Activated naive CD4-positive, alpha-beta T cell treated with anti-CD3 and anti-CD28 coated beads, Interleukin-2, amount 50 U/mL, for 72 hours (primary cell): ENCODE measurements around the gene UBE3C. TPM values are rescaled to one million over a fixed set of nuclear protein-coding genes. Genes with fewer than 3 reads are reported as not detected.
A peak's percentile ranks its signal among the peaks of the same experiment; 100 is the strongest.
"Not testable (repeated sequence)": the region's sequence is repeated elsewhere in the genome, so short reads cannot be mapped to it uniquely, and the experiment has no call there.

Source experiments
- ATAC-seq, 2 donors: fragments of 150-1000 bp; cut with Tn5 transposase; 2 replicates each; pipeline ENCODE4 v1.10.0; 2021; ENCODE audit warnings: mild to moderate bottlenecking in 2 of 2, moderate library complexity in 2 of 2
- DNase-seq, 2 donors: peaks; one replicate each; pipeline ENCODE4 v3.0.0; 2021 to 2022; ENCODE audit warnings: low spot score in 2 of 2
- H3K27ac Mint-ChIP-seq, 2 donors: one replicate each; pipeline ENCODE4 v1.8.0; 2022; ENCODE audit warnings: mild to moderate bottlenecking in 2 of 2, mixed read lengths in 2 of 2
- H3K36me3 Mint-ChIP-seq, 2 donors: one replicate each; pipeline ENCODE4 v1.8.0; 2022; ENCODE audit warnings: mixed read lengths in 2 of 2
- H3K9me3 Mint-ChIP-seq, 2 donors: one replicate each; pipeline ENCODE4 v1.8.0; 2022; ENCODE audit warnings: mixed read lengths in 2 of 2
- total RNA-seq, 2 donors: library from RNA; stranded (reverse); gene quantifications; one replicate each; pipeline ENCODE4 v1.2.3, GENCODE V29; 2022

The UBE3C gene
- total RNA-seq, 2 donors from 2014 or later, result 57.7 to 60.0 TPM

DNA sequence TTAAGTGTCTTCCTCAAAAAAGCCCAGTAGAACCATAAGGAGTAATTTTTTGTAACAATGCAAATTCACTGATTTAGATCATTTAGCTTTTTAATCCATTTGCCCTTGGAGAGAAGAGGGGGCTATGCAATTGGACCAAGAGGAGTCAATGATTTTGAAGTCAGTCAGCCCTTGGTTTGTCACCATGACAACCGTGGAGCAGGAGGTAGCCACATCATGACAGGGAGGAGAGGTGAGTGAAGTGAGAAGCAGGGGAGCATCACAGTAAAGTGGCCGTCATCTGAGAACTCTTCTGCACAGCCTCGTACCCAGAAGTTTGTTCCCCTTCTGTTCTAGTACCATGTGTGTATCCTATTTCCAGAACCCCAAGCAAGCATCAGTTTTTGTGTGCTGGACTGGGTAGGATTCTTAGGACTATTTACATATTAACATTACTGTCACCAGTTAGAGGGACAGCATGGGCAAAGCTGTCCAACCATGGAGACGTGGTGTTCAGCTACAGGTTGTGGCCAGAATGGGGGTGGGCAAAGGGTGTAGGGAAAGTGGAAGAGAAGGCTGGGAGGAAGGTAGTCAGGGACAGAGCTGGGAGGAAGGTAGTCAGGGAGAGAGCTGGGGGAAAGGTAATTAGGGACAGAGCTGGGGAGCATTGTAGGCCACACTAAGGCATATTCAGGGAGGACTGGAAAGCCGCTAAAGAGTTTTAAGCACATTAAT, 13.1 kb downstream of the UBE3C start:
- no peak for DNase-seq
- ATAC-seq, result no peak
- Mint-ChIP-seq H3K9me3 (no peaks in the 10 kb centered on the region), H3K27ac (peak overlapping the region in 1 of 2 donors; percentile 44), H3K36me3 (no peaks in the 10 kb centered on the region)

DNA sequence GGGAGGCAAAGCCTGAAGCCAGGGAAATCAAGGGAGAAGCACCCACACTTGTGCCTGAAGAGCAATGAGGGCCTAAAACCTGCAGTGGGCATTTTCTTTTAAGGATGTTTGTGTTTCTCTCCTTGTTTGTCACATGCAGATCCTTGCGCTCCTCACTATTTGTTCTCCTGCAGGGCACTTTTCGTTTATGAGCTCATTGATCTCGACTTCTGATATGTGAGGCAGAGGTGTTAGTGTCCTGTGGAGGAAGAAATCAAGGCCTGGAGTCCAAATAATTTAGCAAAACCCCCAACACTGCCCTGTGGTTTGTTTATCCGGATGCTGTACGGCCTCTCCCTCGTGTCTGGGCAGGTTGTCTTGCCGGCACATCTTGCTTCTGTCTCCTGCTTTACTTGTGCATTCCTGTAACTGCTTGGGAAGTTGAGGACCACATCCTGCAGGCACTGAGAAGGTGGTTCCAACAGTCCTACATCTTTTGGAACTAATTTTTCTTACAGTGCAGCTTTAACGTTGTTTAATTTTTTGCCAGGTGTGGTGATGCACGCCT, 13.7 kb downstream of the UBE3C start:
- ATAC-seq, result no peak
- H3K27ac Mint-ChIP-seq, result no peak overlapping the region
- H3K9me3 Mint-ChIP-seq, result no peaks in the 10 kb centered on the region

GRCh38 chr7:157153260-157153659, 14.5 kb downstream of the UBE3C start:
- no peaks in the 10 kb centered on the region for H3K36me3 Mint-ChIP-seq
- DNase-seq (no peak), ATAC-seq (no peak)
- no peak overlapping the region for H3K27ac Mint-ChIP-seq
- no peaks in the 10 kb centered on the region for H3K9me3 Mint-ChIP-seq

More for the DNA sequence above, 13.7 kb downstream of the UBE3C start:
- no peak for DNase-seq
- no peaks in the 10 kb centered on the region for H3K36me3 Mint-ChIP-seq

- no peak for ATAC-seq
- no peak for DNase-seq
- H3K36me3 Mint-ChIP-seq, result peaks cover 0 to 5% of the 10 kb centered on the region in 2 donors
- no peaks in the 10 kb centered on the region for H3K9me3 Mint-ChIP-seq
- H3K27ac Mint-ChIP-seq, result peak overlapping the region in 1 of 2 donors; percentile 36
Measured at GRCh38 chr7:157155959-157156358, 17.2 kb downstream of the UBE3C start.

GRCh38 chr7:157158400-157158799, 19.7 kb downstream of the UBE3C start:
- H3K36me3 Mint-ChIP-seq, result peaks cover under 1 to 6% of the 10 kb centered on the region in 2 donors
- no peak for DNase-seq
- no peak overlapping the region for H3K27ac Mint-ChIP-seq
- H3K9me3 Mint-ChIP-seq, result no peaks in the 10 kb centered on the region
- no peak for ATAC-seq

DNA sequence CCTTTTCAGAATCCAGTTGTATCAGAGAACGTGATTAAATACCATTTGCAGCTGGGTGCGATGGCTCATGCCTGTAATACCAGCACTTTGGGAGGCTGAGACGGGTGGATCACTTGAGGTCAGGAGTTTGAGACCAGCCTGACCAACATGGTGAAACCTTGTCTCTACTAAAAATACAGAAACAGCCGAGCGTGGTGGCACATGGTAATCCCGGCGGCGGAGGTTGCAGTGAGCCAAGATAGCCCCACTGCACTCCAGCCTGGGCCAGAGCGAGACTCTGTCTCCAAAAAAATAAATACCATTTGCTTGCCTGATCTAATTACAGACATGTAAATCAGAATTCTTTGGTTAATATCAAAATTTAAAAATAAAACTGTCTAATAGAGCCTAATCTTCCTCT, 20.8 kb downstream of the UBE3C start:
- not testable (repeated sequence) for DNase-seq, H3K9me3 Mint-ChIP-seq, H3K27ac Mint-ChIP-seq, ATAC-seq
- peaks cover 11 to 12% of the 10 kb centered on the region in 2 donors for H3K36me3 Mint-ChIP-seq

DNA sequence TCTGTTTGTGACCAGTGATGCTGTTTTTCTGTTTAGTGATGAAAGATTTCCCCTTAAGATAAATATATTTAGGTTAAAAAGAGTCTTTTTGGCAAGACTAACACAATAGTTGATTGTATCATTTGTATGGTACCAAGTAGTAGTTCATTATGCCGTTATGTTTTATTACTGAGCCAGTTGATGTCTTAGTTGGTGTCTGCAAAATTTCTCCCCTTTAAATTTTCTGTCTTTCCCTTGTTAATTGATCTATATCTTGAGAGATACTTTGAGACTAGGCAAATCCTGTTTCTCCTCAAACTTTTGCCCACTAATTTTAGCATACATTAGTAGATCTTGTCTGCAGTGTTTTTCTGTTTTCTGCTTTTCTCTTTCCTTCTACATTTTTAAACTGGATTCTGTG, 21.7 kb downstream of the UBE3C start:
- DNase-seq, result no peak
- no peak overlapping the region for H3K27ac Mint-ChIP-seq
- H3K36me3 Mint-ChIP-seq, result peaks cover 20 to 21% of the 10 kb centered on the region in 2 donors
- no peaks in the 10 kb centered on the region for H3K9me3 Mint-ChIP-seq
- no peak for ATAC-seq

DNA sequence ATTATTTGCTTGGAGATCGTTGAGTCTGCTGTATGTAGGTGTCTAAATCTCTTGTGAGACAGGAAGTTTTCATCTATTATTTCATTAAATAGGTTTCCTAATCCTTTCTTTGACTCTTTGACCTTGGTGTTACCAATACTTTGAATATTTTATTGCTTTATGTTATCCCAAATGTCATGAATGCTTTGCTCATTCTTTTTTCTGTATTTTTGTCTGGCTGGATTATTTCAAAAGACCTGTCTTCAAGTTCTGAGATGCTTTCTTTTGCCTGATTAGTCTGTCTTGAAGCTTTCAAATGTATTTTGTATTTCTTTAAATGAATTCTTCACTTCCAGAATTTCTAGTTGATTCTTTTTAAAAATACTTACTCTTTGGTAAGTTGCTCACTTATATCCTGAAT, 27.3 kb downstream of the UBE3C start:
- DNase-seq, result no peak
- Mint-ChIP-seq H3K9me3 (no peaks in the 10 kb centered on the region), H3K36me3 (peaks cover 32% of the 10 kb centered on the region in 2 donors), H3K27ac (peak overlapping the region in 1 of 2 donors; percentile 25)
- no peak for ATAC-seq

DNA sequence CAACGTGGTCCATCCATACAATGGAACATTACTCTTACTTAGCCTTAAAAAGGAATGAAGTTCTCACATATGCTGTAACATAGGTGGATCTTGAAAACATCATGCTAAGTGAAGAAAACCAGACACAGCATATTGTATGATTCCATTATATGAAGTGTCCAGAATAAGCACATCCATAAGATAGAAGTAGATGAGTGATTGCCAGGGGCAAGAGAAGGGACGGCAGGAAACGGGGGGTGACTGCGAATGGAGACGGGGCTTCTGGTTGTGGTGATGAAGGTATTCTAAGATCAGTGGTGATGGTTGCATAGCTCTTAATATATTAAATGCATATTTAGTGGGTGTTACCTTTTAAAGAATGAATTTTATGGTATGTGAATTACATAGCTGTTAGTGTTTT, 29.8 kb downstream of the UBE3C start:
- H3K27ac Mint-ChIP-seq, result peak overlapping the region; percentile 24 to 31
- ATAC-seq (no peak), DNase-seq (no peak)
- H3K36me3 Mint-ChIP-seq, result peaks cover 30 to 32% of the 10 kb centered on the region in 2 donors
- no peaks in the 10 kb centered on the region for H3K9me3 Mint-ChIP-seq

- DNase-seq, result no peak
- peaks cover 6% of the 10 kb centered on the region in 2 donors for H3K36me3 Mint-ChIP-seq
- H3K9me3 Mint-ChIP-seq, result no peaks in the 10 kb centered on the region
- ATAC-seq, result no peak
- peak overlapping the region in 1 of 2 donors; percentile 4 for H3K27ac Mint-ChIP-seq
Measured at GRCh38 chr7:157176771-157177170, 38.0 kb downstream of the UBE3C start.

DNA sequence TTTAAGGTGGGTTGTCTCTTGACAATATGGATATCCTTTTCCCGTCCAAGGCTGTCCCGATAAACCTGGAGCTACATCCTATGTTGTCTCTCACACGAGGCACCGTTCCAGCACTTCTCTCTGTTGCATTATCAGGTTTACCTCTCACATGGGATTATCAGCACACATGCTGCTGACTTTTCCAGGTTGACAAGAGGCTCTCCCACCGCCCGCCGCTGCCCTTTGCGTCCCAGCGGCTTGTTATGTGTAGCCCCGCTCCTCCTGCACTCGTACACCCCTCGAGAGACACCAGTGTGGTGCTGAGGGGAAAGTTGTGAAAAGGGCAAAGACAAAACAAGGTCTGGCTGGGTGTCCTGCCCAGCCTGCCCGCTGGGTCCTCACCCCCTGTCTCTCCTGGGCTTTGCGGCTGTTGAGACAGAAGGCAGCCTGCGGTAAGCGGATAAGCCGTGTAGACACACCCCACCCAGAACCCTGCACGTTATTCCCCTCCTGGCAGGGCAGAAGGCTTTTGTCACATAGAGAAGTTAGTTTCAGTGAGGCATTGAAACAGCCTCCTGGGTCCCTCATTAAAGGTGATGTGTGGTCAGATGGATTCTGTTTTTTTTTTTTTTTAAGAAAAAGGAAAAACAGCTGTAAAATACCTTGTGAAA, 38.7 kb downstream of the UBE3C start:
- no peak for DNase-seq
- Mint-ChIP-seq H3K36me3 (peaks cover 11 to 12% of the 10 kb centered on the region in 2 donors), H3K27ac (peak overlapping the region in 1 of 2 donors; percentile 91), H3K9me3 (no peaks in the 10 kb centered on the region)
- ATAC-seq, result no peak

- H3K36me3 Mint-ChIP-seq, result peaks cover 11 to 12% of the 10 kb centered on the region in 2 donors
- DNase-seq, result no peak
- H3K9me3 Mint-ChIP-seq, result no peaks in the 10 kb centered on the region
- peak overlapping the region in 1 of 2 donors; percentile 91 for H3K27ac Mint-ChIP-seq
- ATAC-seq, result no peak
Measured at GRCh38 chr7:157177983-157178381, 39.3 kb downstream of the UBE3C start.

DNA sequence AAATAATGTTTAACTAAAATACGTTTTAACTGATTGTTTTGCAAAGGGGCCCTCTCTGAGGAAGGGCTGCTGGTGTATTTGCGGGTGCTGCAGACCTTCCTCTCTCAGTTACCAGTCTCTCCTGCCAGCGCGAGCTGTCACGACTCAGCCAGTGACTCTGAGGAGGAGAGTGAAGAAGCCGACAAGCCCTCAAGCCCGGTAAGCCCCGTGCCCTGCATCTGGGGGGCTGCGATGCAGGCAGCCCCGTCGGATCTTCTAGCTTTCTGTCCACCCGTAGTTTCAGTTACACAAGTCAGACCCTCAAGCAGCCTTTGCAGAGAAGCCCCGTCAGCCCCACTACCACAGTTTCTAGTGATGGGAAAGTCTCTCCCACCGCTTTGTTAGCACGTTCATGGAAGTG, 45.1 kb downstream of the UBE3C start:
- no peaks in the 10 kb centered on the region for H3K9me3 Mint-ChIP-seq
- ATAC-seq (no peak), DNase-seq (no peak)
- H3K27ac Mint-ChIP-seq, result no peak overlapping the region
- peaks cover 6 to 13% of the 10 kb centered on the region in 2 donors for H3K36me3 Mint-ChIP-seq

DNA sequence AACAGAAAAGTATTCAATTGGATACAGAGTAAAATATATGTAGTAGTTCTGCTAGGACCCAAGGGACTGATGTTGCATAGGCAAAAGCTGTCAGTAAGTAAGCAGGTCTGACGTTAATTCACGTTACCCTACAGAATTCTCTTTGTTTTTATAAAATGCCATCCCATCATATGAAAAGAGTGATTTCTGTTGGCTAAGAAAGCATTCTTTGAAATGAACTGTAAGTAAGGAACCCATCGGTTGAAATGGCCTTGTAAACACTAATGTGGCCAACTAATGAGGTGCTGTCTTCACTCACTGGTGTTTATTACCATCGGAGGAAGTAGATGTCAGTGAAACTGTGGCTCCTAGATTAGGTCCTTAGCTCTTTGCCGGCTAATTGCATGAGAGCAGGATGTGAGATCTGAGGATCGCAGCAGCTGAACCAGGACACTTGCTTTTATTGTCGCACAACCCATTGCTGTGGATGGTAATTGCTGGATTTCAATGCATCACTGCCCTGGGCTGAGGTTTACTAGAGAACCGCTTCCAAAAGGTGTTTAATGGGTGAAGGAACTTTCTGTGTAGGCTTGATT, 49.5 kb downstream of the UBE3C start:
- DNase-seq, result no peak
- ATAC-seq, result no peak
- Mint-ChIP-seq H3K9me3 (no peaks in the 10 kb centered on the region), H3K27ac (no peak overlapping the region), H3K36me3 (peaks cover 0 to 24% of the 10 kb centered on the region in 2 donors)

DNA sequence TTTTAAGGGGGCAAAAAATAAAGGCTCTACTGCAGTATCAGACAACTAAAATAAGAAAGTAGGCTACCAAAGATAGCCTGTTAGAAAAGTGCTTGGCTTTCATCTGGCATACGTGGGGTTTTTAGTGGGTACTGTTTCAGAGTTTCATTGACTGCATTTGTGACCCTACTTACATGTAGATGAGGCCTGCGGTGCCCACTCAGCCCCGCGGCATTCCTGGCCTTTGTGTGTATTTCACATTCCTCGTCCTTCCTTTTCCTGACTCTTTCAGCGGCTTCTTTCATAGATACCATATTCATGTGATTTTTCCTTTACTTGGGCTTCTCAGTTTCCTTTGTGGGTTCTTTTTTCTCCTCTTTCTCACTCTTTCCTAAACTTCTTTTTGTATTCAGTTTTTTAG, 50.7 kb downstream of the UBE3C start:
- Mint-ChIP-seq H3K27ac (peak overlapping the region in 1 of 2 donors; percentile 6), H3K36me3 (peaks cover 0 to 24% of the 10 kb centered on the region in 2 donors), H3K9me3 (no peaks in the 10 kb centered on the region)
- DNase-seq (no peak), ATAC-seq (no peak)

- no peak for ATAC-seq
- Mint-ChIP-seq H3K36me3 (peaks cover 10 to 20% of the 10 kb centered on the region in 2 donors), H3K9me3 (no peaks in the 10 kb centered on the region), H3K27ac (no peak overlapping the region)
- no peak for DNase-seq
Measured at GRCh38 chr7:157192861-157193260, 54.1 kb downstream of the UBE3C start.

DNA sequence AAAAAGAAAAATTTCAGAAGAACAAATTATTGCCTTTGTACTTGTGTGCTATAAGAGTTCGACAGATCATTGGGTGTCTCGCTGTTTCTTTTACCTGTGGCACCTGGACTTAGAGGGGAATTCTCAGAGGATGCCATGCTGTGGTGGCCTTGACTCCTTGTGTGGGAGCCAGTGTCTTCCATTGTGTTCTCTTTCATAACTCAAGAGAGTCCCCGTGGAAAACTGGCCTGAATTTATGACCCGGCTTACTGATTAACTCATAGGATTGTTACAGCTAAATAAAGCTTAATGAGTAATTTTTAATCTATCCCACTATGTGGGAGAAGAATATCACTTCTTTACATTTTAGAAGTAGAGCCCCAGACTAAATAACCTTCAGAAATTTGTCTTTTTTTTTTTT, 54.5 kb downstream of the UBE3C start:
- Mint-ChIP-seq H3K36me3 (peaks cover 14 to 21% of the 10 kb centered on the region in 2 donors), H3K9me3 (no peaks in the 10 kb centered on the region), H3K27ac (no peak overlapping the region)
- no peak for DNase-seq
- ATAC-seq, result no peak
